Transverse colon (tissue), 4 donors: ENCODE results near the gene ZBTB40. TPM values are rescaled to one million over a fixed set of nuclear protein-coding genes. Genes with fewer than 3 reads are reported as not detected.

ENCODE experiments used
- DNase-seq: peaks from one replicate; pipeline ENCODE4 v3.0.0-alpha.2; 2019
- H3K27ac ChIP-seq, 4 donors: fragments of 200-600 bp; sonication (generic); 2 replicates each; pipeline ENCODE4 v1.5.1; 2016 to 2018; ENCODE audit warnings: inconsistent platforms in 4 of 4
- H3K27me3 ChIP-seq: fragments of 200-600 bp; sonication (generic); 2 replicates; pipeline ENCODE4 v1.5.1; 2017; ENCODE audit warnings: inconsistent platforms
- H3K36me3 ChIP-seq, 4 donors: fragments of 200-600 bp; sonication (generic); 2 replicates each; pipeline ENCODE4 v1.5.1; 2017 to 2019; ENCODE audit warnings: inconsistent platforms in 4 of 4
- H3K4me1 ChIP-seq, 4 donors: fragments of 200-600 bp; sonication (generic); 2 replicates each; pipeline ENCODE4 v1.5.1; 2017 to 2020; ENCODE audit warnings: inconsistent platforms in 4 of 4
- H3K4me3 ChIP-seq, 4 donors: fragments of 200-600 bp; sonication (generic); 1 replicate in 1 of 4; 2 replicates in 3 of 4; pipeline versions ENCODE4 v1.5.1 to v1.6.1; 2017 to 2019; ENCODE audit warnings: inconsistent platforms in 4 of 4
- H3K9me3 ChIP-seq, 2 donors: fragments of 200-600 bp; sonication (generic); 2 replicates each; pipeline ENCODE4 v1.5.1; 2017 to 2019; ENCODE audit warnings: inconsistent platforms in 2 of 2
- EP300 ChIP-seq: sonication (generic); formaldehyde crosslinking; IDR thresholded peaks from one replicate; pipeline ENCODE4 v1.6.1; 2017; ENCODE audit warnings: antibody characterized with exemption, low read depth
- POLR2A ChIP-seq: fragments of 450-650 bp; IDR thresholded peaks from one replicate; pipeline ENCODE4 v1.6.1; 2016; ENCODE audit warnings: antibody characterized with exemption, mild to moderate bottlenecking, moderate library complexity
- POLR2AphosphoS5 ChIP-seq, 3 donors: sonication (generic); formaldehyde crosslinking; IDR thresholded peaks; one replicate each; pipeline ENCODE4 v1.6.1; 2016; ENCODE audit warnings: antibody characterized with exemption in 3 of 3
- WGBS, 2 donors: methylation state at CpG; one replicate each; pipeline ENCODE4 v1.1.5; 2018; ENCODE audit warnings: low coverage in 1 of 2; 5-methylcytosine and 5-hydroxymethylcytosine counted together
- in situ Hi-C, 4 donors: fragments of 200-750 bp; cut with MboI; loops; one replicate each; pipeline versions ENCODE4 v1.15.0 to v1.15.1; 2017; ENCODE audit warnings: low sequenced_read_pairs in 3 of 4, low pct_ligation_motif_present in 1 of 4, low pct_unique_long_range_greater_than_20kb in 1 of 4
- intact Hi-C: fragments of 100-400 bp; cut with DNase I; formaldehyde crosslinking; loops from one replicate; pipeline ENCODE4 v1.15.1; 2023; ENCODE audit warnings: low total_unique reads
- total RNA-seq, 4 donors: library from RNA; depleted of rRNA; stranded (reverse); fragments of >200 nt; gene quantifications; one replicate each; pipeline ENCODE4 v1.1.0, GENCODE V29; 2016
- TF ChIP-seq, protein P1 (sequence below), 5 experiments: fragments of 200-600 bp in 3 of 5; fragments of 450-650 bp in 2 of 5; sonication (generic) in 3 of 5; IDR thresholded peaks; 1 replicate in 2 of 5; 2 replicates in 3 of 5; pipeline ENCODE4 v1.5.1; 2016 to 2017; ENCODE audit warnings: antibody characterized with exemption in 5 of 5, inconsistent platforms in 3 of 5, mild to moderate bottlenecking in 2 of 5, moderate library complexity in 1 of 5

The ZBTB40 gene
- total RNA-seq, 4 donors from 2014 or later: 17.7 to 30.3 (median 21.1) TPM

- no peak for DNase-seq
- no peak overlapping the region for H3K27ac ChIP-seq
- H3K27me3 ChIP-seq: peaks cover 17% of the 10 kb centered on the region
- intact Hi-C loops: no loop called here
- no peaks in the 10 kb centered on the region for H3K9me3 ChIP-seq
- TF ChIP-seq EP300 (no peak), POLR2AphosphoS5 (IDR thresholded peaks at IDR 0.05) (no peak), POLR2A (no peak)
- TF ChIP-seq, protein P1, sequence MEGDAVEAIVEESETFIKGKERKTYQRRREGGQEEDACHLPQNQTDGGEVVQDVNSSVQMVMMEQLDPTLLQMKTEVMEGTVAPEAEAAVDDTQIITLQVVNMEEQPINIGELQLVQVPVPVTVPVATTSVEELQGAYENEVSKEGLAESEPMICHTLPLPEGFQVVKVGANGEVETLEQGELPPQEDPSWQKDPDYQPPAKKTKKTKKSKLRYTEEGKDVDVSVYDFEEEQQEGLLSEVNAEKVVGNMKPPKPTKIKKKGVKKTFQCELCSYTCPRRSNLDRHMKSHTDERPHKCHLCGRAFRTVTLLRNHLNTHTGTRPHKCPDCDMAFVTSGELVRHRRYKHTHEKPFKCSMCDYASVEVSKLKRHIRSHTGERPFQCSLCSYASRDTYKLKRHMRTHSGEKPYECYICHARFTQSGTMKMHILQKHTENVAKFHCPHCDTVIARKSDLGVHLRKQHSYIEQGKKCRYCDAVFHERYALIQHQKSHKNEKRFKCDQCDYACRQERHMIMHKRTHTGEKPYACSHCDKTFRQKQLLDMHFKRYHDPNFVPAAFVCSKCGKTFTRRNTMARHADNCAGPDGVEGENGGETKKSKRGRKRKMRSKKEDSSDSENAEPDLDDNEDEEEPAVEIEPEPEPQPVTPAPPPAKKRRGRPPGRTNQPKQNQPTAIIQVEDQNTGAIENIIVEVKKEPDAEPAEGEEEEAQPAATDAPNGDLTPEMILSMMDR (IDR thresholded peaks at IDR 0.05): no peak
- no peaks in the 10 kb centered on the region for H3K36me3 ChIP-seq
- in situ Hi-C loops: no loop called here
- H3K4me1 ChIP-seq: no peaks in the 10 kb centered on the region
- H3K4me3 ChIP-seq: no peak overlapping the region
Measured at GRCh38 chr1:22431965-22432364, 19.7 kb upstream of the ZBTB40 start.

- Histone ChIP-seq H3K9me3 (peaks cover under 1 to 8% of the 10 kb centered on the region in 2 donors), H3K27ac (no peak overlapping the region), H3K27me3 (peaks cover 17% of the 10 kb centered on the region), H3K36me3 (no peaks in the 10 kb centered on the region), H3K4me3 (no peak overlapping the region), H3K4me1 (no peaks in the 10 kb centered on the region)
- TF ChIP-seq POLR2AphosphoS5 (IDR thresholded peaks at IDR 0.05) (no peak), POLR2A (no peak), EP300 (no peak)
- TF ChIP-seq, protein P1 (IDR thresholded peaks at IDR 0.05): no peak
- in situ Hi-C loops (no loop called here), intact Hi-C loops (no loop called here)
- no peak for DNase-seq
- 39 to 63% methylated on average over 6 of the region's 6 CpGs for WGBS, 2 donors
Measured at GRCh38 chr1:22434717-22435116, 16.9 kb upstream of the ZBTB40 start.

- peaks cover 17% of the 10 kb centered on the region for H3K27me3 ChIP-seq
- peaks cover 15 to 18% of the 10 kb centered on the region in 2 donors for H3K9me3 ChIP-seq
- H3K27ac ChIP-seq: no peak overlapping the region
- H3K4me3 ChIP-seq: no peak overlapping the region
- in situ Hi-C loops: no loop called here
- TF ChIP-seq, protein P1 (IDR thresholded peaks at IDR 0.05): no peak
- no peak for TF ChIP-seq POLR2A
- no peak for TF ChIP-seq POLR2AphosphoS5 (IDR thresholded peaks at IDR 0.05)
- TF ChIP-seq EP300: no peak
- intact Hi-C loops: no loop called here
- H3K36me3 ChIP-seq: no peaks in the 10 kb centered on the region
- no peak for DNase-seq
- 51 to 57% methylated on average over 2 of the region's 2 CpGs for WGBS, 2 donors
- no peaks in the 10 kb centered on the region for H3K4me1 ChIP-seq
Measured at GRCh38 chr1:22436948-22437347, 14.7 kb upstream of the ZBTB40 start.

DNA sequence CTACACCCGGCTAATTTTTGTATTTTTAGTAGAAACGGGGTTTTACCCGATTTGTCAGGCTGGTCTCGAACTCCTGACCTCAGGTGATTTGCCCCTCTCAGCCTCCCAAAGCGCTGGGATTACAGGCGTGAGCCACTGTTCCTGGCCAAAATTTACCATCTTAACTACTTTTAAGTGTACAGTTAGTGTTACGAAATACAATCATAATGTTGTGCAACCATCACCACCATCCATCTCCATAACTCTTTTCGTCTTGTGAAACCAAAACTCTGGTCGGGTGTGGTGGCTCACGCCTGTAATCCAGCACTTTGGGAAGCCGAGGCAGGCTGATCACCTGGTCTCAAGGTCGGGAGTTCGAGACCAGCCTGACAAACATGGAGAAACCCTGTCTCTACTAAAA, 14.1 kb upstream of the ZBTB40 start:
- H3K4me3 ChIP-seq: no peak overlapping the region
- H3K27me3 ChIP-seq: peaks cover 17% of the 10 kb centered on the region
- TF ChIP-seq, protein P1 (IDR thresholded peaks at IDR 0.05): no peak
- TF ChIP-seq POLR2AphosphoS5 (IDR thresholded peaks at IDR 0.05) (no peak), EP300 (no peak), POLR2A (no peak)
- H3K27ac ChIP-seq: no peak overlapping the region
- no peak for DNase-seq
- intact Hi-C loops (no loop called here), in situ Hi-C loops (no loop called here)
- peaks cover 15 to 18% of the 10 kb centered on the region in 2 donors for H3K9me3 ChIP-seq
- WGBS, 2 donors: 74 to 89% methylated on average over 5 to 13 of the region's 13 CpGs
- H3K36me3 ChIP-seq: no peaks in the 10 kb centered on the region
- H3K4me1 ChIP-seq: no peaks in the 10 kb centered on the region
